ENCODE data around the gene DIAPH3.

DIAPH3 gene

DNA sequence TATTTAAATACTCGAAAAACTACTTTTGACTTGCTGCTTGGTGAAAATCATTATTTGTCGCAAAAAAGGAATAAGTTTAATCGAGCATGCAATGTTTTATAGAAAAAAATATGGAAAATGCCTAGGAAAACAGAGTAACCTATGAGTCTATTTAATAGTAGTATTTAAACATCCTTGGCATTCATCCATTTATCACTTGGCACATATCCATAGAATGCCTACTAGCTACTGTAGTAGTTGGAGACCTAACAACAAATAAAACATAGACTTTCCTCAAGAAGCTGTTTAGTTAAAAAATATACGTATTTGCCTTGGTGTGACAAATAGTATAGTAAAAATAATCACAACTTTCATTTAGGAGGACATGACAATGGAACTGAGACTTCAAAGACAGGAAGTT lies 302.1 kb downstream of the DIAPH3 start:
- H3K27me3 Mint-ChIP-seq = no peaks in the 10 kb centered on the region
- intact Hi-C loops (cut with micrococcal nuclease) = no loop called here
- H3K36me3 Mint-ChIP-seq (ENCODE audit: low read depth) = no peaks in the 10 kb centered on the region
- H3K27ac Mint-ChIP-seq = no peak overlapping the region
- H3K4me1 Mint-ChIP-seq (ENCODE audit: low read depth) = no peaks in the 10 kb centered on the region
- no peak overlapping the region for H3K4me3 Mint-ChIP-seq
- no peaks in the 10 kb centered on the region for H3K9me3 Mint-ChIP-seq

GRCh38 chr13:59856281-59856810 lies 307.4 kb downstream of the DIAPH3 start:
- Mint-ChIP-seq H3K36me3 (ENCODE audit: low read depth) (peaks cover 4% of the 10 kb centered on the region), H3K27me3 (no peaks in the 10 kb centered on the region), H3K4me3 (no peak overlapping the region), H3K27ac (no peak overlapping the region), H3K9me3 (peaks cover 12% of the 10 kb centered on the region), H3K4me1 (ENCODE audit: low read depth) (no peaks in the 10 kb centered on the region)
- intact Hi-C loops (cut with micrococcal nuclease) = no loop called here

DNA sequence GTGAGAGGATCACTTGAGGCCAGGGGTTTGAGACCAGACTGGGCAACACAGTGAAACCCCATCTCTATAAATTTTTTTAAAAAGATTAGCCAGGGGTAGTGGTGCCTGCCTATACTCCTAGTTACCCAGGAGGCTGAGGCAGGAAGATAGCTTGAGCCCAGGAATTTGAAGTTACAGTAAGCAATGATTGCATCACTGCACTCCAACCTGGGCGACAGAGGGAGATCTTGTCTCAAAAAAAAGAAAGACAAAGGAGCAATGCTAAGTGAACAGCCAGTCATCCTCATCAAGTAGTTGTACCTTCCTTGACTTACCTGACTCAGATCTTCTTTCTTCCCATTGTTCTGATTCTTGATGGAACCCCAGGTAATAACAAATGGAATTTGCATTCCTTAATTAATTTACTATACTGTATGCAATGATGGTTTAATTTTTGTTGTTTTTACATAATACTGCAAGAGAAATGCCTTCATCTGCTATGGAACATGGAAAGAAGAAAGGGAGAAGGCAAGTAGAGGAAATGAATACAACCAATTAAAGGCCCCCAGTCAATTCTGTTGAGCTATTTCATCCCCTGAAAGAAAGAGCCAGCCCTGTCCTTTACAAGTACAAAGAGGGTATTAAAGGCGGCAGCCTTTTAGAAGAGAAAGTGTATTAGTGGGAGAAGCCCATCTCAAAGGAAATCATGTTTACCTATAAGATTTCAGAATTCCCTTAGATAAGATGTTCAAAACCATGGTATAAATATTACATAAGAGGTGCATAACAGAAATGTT lies 316.7 kb downstream of the DIAPH3 start:
- Mint-ChIP-seq H3K27me3 (no peaks in the 10 kb centered on the region), H3K4me3 (no peak overlapping the region), H3K36me3 (ENCODE audit: low read depth) (no peaks in the 10 kb centered on the region), H3K27ac (no peak overlapping the region), H3K9me3 (peaks cover 10% of the 10 kb centered on the region), H3K4me1 (ENCODE audit: low read depth) (no peaks in the 10 kb centered on the region)
- intact Hi-C loops (cut with micrococcal nuclease) = no loop called here

DNA sequence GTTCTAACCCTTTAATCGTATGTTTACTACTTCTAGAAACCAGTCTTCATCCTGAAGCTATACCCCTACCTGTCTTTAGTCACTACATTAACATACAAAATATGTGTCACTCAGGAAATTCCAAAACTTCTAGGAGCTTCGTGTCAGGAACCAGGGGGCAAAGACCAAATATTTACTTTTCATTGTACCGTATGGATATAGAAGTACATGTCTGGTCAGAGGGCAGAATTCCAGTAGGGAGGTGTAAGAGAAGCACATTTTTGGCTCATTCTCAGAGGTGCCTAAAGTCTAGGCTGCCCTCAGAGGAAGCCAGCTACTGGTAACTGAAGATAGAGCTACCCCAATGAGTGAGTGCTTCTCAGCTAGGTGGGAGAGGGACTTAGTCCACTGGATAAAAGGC lies 320.7 kb downstream of the DIAPH3 start:
- no peak overlapping the region for H3K4me3 Mint-ChIP-seq
- H3K36me3 Mint-ChIP-seq (ENCODE audit: low read depth) = no peaks in the 10 kb centered on the region
- intact Hi-C loops (cut with micrococcal nuclease) = no loop called here
- H3K9me3 Mint-ChIP-seq = no peaks in the 10 kb centered on the region
- no peak overlapping the region for H3K27ac Mint-ChIP-seq
- H3K27me3 Mint-ChIP-seq = no peaks in the 10 kb centered on the region
- H3K4me1 Mint-ChIP-seq (ENCODE audit: low read depth) = no peaks in the 10 kb centered on the region

GRCh38 chr13:59842507-59842906 lies 321.2 kb downstream of the DIAPH3 start:
- Mint-ChIP-seq H3K27me3 (no peaks in the 10 kb centered on the region), H3K9me3 (no peaks in the 10 kb centered on the region), H3K27ac (no peak overlapping the region), H3K36me3 (ENCODE audit: low read depth) (no peaks in the 10 kb centered on the region), H3K4me1 (ENCODE audit: low read depth) (no peaks in the 10 kb centered on the region), H3K4me3 (no peak overlapping the region)
- intact Hi-C loops (cut with micrococcal nuclease) = no loop called here

DNA sequence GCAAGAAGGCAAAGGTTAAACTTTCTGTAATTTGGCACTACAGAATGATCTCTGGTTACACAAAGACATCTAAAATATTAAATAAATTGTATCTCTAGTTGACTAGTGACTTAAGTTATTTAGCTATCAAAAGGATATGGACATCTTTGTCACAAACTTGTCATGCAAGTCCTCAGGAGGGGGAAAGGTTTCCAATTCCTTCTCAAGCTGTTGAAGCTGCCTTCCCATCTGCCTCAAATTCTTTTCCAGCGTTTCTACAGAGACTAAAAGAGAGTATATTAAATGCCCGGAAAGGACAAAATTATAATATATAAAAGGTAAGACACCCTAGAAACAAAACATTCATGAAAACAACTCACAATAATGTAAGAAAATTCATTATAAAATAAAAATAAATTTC lies 324.5 kb downstream of the DIAPH3 start:
- H3K36me3 Mint-ChIP-seq (ENCODE audit: low read depth) = no peaks in the 10 kb centered on the region
- H3K4me1 Mint-ChIP-seq (ENCODE audit: low read depth) = no peaks in the 10 kb centered on the region

DNA sequence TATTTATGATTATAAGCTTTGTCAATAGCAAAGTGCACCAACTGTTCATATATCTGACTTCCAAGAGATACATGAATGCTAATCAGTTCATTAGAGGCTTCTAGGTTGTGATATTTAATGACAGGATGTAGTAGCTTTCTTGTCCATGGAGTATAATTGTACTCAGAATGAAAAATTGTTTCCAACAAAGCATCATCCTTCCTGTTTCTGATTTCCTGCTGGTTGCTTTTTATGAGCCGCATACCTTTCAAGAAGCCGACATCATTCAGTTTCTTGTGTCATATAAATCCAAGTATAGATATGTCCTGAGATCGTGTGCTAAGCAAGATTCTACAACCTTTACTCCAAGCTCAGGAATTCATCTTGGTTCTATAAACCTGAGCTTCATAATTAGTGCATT lies 326.6 kb downstream of the DIAPH3 start:
- intact Hi-C loops (cut with micrococcal nuclease) = no loop called here
- no peak overlapping the region for H3K4me3 Mint-ChIP-seq
- no peaks in the 10 kb centered on the region for H3K27me3 Mint-ChIP-seq
- H3K9me3 Mint-ChIP-seq = no peaks in the 10 kb centered on the region
- no peak overlapping the region for H3K27ac Mint-ChIP-seq
- no peaks in the 10 kb centered on the region for H3K36me3 Mint-ChIP-seq (ENCODE audit: low read depth)
- H3K4me1 Mint-ChIP-seq (ENCODE audit: low read depth) = no peaks in the 10 kb centered on the region

More for the DNA sequence above, 324.5 kb downstream of the DIAPH3 start:
- intact Hi-C loops (cut with micrococcal nuclease) = no loop called here
- Mint-ChIP-seq H3K9me3 (no peaks in the 10 kb centered on the region), H3K27ac (no peak overlapping the region), H3K27me3 (no peaks in the 10 kb centered on the region), H3K4me3 (no peak overlapping the region)

DNA sequence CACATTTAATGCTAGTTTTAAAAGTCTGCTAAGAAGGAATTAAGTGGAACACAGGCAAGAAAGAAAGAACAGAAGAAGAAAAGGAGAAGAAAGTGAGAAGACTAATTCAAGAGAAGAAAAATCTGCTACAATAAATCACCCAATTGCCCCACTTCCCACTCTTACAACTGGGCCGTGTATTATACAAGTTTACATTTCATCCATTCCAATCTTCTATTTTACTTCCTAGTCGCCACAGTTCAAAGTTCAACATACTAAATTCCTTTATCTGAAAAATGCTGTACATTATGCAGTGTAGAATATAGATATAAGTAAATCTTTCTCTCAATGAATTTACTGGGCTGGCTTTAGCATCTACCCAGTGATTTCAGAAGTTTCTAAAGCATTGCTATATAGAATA lies 328.2 kb downstream of the DIAPH3 start:
- no peaks in the 10 kb centered on the region for H3K27me3 Mint-ChIP-seq
- no peaks in the 10 kb centered on the region for H3K36me3 Mint-ChIP-seq (ENCODE audit: low read depth)
- H3K9me3 Mint-ChIP-seq = no peaks in the 10 kb centered on the region
- no peaks in the 10 kb centered on the region for H3K4me1 Mint-ChIP-seq (ENCODE audit: low read depth)
- no peak overlapping the region for H3K4me3 Mint-ChIP-seq
- H3K27ac Mint-ChIP-seq = no peak overlapping the region
- intact Hi-C loops (cut with micrococcal nuclease) = no loop called here

- no peak overlapping the region for H3K4me3 Mint-ChIP-seq
- no peaks in the 10 kb centered on the region for H3K9me3 Mint-ChIP-seq
- H3K27ac Mint-ChIP-seq = no peak overlapping the region
- no peaks in the 10 kb centered on the region for H3K27me3 Mint-ChIP-seq
- no peaks in the 10 kb centered on the region for H3K36me3 Mint-ChIP-seq (ENCODE audit: low read depth)
- intact Hi-C loops (cut with micrococcal nuclease) = no loop called here
- H3K4me1 Mint-ChIP-seq (ENCODE audit: low read depth) = no peaks in the 10 kb centered on the region
Observed at GRCh38 chr13:59834801-59835200, 328.9 kb downstream of the DIAPH3 start.

DNA sequence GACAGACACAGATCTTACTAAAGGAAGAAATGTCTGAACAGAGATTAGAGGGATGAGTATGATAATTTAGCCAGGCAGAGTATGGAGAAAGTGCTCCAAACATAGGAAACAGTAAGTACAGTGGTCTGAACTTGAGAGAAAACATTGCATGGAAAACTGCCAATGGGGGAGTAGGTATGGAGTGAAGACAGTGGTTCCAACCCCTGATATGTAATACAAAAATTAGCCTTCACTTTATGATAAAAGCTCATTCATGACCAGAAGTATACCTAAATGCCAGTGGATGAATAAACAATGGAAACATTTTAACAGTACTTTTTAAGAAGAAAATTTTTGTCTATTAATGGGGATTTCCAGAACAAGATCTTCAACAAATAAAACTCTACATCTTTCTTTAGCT lies 334.0 kb downstream of the DIAPH3 start:
- Mint-ChIP-seq H3K9me3 (no peaks in the 10 kb centered on the region), H3K36me3 (ENCODE audit: low read depth) (no peaks in the 10 kb centered on the region), H3K27me3 (no peaks in the 10 kb centered on the region), H3K4me3 (no peak overlapping the region), H3K4me1 (ENCODE audit: low read depth) (no peaks in the 10 kb centered on the region), H3K27ac (no peak overlapping the region)
- intact Hi-C loops (cut with micrococcal nuclease) = no loop called here

GRCh38 chr13:59823486-59823885 lies 340.2 kb downstream of the DIAPH3 start:
- Mint-ChIP-seq H3K36me3 (ENCODE audit: low read depth) (no peaks in the 10 kb centered on the region), H3K27ac (no peak overlapping the region), H3K27me3 (no peaks in the 10 kb centered on the region), H3K4me3 (no peak overlapping the region), H3K9me3 (no peaks in the 10 kb centered on the region), H3K4me1 (ENCODE audit: low read depth) (no peaks in the 10 kb centered on the region)
- intact Hi-C loops (cut with micrococcal nuclease) = no loop called here

DNA sequence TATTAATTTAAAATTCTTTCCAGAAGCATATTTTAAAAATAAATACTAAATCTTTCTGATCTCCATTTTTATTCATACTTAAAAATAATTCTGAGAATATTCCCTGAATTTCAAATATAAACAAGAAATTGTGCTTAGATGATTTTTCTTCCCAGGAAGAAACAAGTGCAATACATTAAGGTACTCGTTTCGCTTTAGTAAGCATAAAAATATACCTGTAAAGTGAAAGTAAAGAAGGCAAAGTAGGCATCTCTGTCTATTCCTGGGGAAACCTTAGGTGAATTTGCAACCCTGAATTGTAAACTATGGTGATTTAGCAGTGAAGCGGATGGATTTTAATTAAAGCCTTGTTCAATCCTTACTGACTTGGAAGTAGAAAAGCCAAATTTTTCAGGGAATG lies 354.2 kb downstream of the DIAPH3 start:
- H3K36me3 Mint-ChIP-seq (ENCODE audit: low read depth) = no peaks in the 10 kb centered on the region

GRCh38 chr13:59806801-59807200 lies 356.9 kb downstream of the DIAPH3 start:
- Mint-ChIP-seq H3K36me3 (ENCODE audit: low read depth) (no peaks in the 10 kb centered on the region), H3K9me3 (no peaks in the 10 kb centered on the region), H3K27ac (no peak overlapping the region), H3K4me1 (ENCODE audit: low read depth) (no peaks in the 10 kb centered on the region), H3K4me3 (no peak overlapping the region), H3K27me3 (no peaks in the 10 kb centered on the region)
- intact Hi-C loops (cut with micrococcal nuclease) = no loop called here

More for the DNA sequence above, 354.2 kb downstream of the DIAPH3 start:
- Mint-ChIP-seq H3K4me1 (ENCODE audit: low read depth) (no peaks in the 10 kb centered on the region), H3K4me3 (no peak overlapping the region), H3K9me3 (no peaks in the 10 kb centered on the region), H3K27ac (no peak overlapping the region), H3K27me3 (no peaks in the 10 kb centered on the region)
- intact Hi-C loops (cut with micrococcal nuclease) = no loop called here

DNA sequence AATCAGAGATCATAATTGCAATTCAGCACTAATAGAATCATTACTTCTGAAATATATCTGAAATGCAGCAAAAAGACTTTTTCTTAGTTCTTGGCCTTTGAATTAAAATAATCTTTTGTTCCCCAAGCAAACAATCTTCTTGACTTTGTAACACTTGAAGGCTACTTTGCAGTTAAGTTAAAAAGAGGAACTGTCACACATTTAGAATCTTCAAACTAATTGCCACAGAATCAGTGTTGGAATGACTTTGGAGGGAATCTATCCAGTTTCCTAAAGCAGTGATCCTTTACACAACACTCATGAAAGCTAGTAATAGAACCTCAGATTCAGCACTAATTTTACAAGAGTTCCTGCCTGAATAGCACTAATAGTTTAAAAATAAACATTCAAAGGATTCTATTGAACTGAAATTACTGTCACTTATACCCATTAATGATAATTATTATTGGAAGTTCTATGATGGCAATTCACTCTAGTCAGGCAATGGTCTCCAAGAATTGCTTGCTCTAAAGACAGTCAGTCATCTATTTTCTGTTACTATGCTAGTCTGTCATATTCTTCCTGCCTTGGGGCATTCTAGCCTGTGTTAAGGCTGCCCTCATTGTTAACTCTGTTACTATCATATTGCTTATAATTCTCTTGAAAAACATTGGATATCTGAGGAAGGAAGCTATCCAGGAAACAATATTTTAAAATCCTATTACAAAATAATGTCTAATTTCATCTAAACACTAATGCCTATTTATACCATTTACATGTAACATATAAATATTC lies 362.4 kb downstream of the DIAPH3 start:
- intact Hi-C loops (cut with micrococcal nuclease) = no loop called here
- H3K27me3 Mint-ChIP-seq = no peaks in the 10 kb centered on the region
- no peak overlapping the region for H3K27ac Mint-ChIP-seq
- no peaks in the 10 kb centered on the region for H3K9me3 Mint-ChIP-seq
- no peaks in the 10 kb centered on the region for H3K36me3 Mint-ChIP-seq (ENCODE audit: low read depth)
- no peaks in the 10 kb centered on the region for H3K4me1 Mint-ChIP-seq (ENCODE audit: low read depth)
- H3K4me3 Mint-ChIP-seq = no peak overlapping the region

Measured in dendritic cell treated with granulocyte-macrophage colony-stimulating factor and Interleukin-4, amounts not matched to agents 40 ng/mL and 50 ng/mL, for 4 days (primary cell).